Urothelium cell line (cell line): Measurements from ENCODE around the gene ABTB2.

Experiments used
- DNase-seq: peaks from one replicate; pipeline ENCODE4 v3.0.0; 2011; ENCODE audit warnings: low spot score, mixed read lengths
- FAIRE-seq: peaks from 2 replicates; lab custom pipeline; 2011; peaks lifted over from hg19 to GRCh38; lab: Jason Lieb, UNC

The ABTB2 gene

DNA sequence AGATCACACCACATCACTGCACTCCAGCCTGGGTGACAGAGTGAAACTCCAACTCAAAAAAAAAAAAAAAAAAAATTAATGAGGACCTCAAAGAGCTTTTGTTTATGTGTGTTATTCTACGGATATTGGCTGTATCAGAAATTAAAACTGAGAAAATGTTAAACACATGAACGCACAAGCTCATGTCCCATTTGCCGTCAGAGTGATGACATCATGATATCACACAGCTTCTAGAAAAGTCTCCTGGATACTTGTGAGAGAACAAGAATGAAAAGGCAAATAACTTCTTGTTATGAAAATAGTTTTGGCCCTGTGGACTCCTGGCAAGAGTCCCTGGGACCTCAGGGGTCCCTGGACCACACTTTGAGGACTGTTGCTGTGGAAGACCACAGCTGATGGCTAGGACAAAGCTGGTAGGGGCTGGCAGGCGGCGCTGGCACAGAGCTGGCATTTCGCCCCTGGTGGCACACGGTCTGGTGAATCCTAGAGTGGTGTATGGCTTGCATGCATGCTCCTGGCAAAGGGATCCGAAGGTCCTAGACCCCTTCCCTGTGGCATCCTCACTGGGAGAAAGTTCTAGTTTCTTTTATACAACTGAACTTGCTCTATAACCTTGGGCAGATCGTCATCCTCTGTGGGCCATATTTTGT is 178.7 kb downstream of the ABTB2 start:
- DNase-seq (no peak), FAIRE-seq (no peak)

DNA sequence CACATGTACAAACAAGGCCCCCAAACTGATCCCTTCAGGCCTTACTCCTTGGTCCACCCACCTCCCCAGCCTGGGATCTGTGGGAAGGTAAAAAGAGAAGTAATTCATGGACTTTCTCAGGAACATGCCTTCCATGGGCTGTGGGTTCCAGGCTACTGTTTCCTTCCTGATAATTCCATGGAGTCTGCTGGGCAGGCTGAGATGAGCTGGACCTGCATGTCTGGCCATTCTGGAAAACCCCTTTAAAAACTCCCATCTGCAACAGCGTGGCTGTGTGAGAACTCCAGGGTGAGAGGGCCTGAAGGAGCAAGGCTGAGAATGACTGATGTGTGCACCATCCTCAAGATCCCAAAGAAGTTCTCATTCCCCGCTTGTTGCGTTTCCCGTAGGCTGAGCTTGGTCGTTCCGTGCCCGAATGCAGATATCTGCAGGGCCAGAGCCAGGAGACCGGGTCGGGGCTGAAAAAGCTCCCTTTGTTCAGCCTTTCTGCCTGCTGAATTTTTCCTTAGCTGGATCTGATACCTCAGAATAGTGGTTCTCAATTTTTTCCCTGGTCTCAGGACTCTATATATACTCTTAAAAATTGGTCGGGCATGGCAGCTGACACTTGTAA is 179.5 kb downstream of the ABTB2 start:
- FAIRE-seq, result no peak

DNA sequence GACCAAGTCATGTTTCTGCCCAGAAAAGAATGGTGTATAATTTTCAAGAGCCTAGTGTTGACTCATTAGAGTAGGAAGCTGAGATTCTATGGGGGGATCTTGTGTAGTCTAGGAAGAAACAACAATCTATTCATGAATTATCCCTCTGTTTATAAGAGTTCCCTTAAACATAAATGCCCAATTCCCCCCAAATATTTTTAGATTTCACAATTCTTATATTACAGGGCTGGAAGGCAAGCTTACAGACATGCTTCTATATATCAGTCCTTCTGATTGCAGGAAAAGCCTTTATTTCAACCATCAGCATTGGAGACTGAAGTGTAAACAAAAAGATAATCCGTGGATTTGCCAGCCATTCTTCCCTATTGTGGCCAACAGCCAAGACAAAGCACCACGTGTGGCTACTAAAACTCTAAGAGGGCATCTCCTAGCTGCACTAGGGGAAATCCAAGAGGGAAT is 181.0 kb downstream of the ABTB2 start:
- FAIRE-seq, result no peak
- no peak for DNase-seq

More for the DNA sequence above, 179.5 kb downstream of the ABTB2 start:
- no peak for DNase-seq

DNA sequence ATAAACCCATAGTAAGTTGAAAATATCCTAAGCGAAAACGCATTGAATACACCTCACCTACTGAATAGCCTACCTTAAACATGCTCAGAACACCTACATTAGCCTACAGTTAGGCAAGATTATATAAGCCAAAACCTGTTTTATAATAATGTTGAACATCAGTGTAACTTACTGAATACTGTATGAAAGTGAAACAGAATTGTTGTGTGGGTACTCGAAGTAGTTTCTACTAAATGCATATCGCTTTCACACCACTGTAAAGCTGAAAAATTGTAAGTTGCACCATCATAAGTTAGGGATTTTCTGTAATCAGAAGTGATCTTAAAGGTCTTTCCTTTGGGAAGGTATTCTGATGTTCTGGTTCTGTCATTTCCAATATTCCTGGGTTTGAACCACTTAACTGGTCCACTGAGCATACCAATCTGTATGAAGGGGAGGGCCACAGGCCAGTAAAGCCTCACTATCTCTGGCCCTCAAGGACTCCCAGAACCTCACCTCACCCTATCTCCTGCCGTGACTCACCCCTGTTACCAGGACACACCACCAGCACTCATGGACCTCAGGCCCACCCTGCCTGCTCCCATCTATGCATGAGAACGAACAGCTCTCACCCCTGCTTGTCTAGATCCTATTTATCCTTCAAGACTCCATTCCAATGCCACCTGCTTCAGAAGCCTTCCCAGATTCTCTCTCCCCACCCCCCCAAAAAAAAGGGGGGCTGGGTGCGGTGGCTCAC is 182.4 kb downstream of the ABTB2 start:
- FAIRE-seq (no peak), DNase-seq (no peak)

DNA sequence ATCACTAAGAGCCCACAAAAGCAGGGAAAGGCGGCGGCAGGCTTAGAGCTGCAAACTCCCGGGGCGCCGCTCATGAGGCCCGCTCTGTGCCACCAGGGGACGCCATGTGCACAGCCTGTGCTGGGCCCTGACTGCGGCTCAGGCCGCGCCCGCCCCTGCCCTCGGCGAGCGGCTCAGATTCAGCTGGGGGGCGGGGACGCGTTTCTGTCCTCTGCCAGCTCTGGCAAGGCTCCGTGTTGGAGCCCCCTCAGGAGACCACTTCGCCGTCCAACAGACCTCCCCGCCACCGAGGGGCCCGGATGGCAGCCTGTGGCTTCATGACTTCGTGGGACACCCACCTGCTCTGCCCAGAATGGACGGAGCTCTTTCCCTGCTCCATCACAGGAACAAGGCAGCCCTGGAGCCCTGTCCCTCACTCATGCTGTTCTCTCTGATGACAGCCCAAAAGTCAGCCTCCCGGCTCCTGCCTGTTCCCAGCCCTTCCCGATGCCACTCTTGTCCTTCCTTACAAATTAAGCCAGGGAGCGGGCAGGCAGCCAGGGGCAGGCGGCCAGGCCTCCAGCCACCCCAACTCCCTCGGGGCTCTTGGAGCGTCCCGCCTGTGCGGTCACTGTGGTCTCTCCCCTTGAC is 183.3 kb downstream of the ABTB2 start:
- FAIRE-seq, result no peak
- peak; percentile 91 for DNase-seq

DNA sequence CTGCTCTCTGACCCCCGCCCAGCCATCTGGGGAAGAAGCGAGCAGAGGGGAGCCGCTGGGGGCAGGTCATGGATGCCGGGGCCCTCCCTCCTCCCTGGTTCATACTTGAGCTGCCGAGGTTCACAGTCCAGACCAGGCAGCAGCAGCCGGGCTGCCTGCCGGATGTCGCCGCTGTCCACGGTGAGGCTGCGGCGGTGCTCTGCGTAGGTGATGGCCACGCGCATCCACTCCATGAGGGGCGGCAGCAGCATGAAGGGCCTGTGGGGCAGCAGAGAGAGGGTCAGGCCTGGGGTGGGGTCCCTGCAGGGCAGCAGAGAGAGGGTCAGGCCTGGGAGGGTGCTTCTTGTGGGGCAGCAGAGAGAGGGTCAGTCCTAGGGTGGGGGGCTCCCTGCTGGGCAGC is 184.8 kb downstream of the ABTB2 start:
- DNase-seq (no peak), FAIRE-seq (no peak)

DNA sequence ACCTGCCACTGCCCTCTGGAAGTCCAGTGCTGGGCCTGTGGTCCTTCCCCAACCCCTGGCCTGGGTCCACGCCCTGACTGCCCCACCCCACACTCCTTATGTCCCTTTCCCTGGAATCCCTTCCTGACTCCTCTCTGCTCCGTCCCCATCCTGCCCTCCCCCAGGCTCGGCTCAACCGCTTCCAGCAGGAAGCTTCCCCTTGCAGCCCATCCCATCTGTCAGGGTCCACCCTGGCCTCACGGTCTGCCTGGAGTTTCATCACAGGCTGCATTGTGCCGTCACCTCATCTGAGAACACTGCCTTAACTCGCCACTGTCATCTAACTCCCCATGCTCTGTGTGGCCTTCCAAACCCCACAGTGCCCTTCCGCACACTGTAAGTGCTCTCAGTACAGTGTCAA is 188.1 kb downstream of the ABTB2 start:
- no peak for DNase-seq
- FAIRE-seq, result no peak

DNA sequence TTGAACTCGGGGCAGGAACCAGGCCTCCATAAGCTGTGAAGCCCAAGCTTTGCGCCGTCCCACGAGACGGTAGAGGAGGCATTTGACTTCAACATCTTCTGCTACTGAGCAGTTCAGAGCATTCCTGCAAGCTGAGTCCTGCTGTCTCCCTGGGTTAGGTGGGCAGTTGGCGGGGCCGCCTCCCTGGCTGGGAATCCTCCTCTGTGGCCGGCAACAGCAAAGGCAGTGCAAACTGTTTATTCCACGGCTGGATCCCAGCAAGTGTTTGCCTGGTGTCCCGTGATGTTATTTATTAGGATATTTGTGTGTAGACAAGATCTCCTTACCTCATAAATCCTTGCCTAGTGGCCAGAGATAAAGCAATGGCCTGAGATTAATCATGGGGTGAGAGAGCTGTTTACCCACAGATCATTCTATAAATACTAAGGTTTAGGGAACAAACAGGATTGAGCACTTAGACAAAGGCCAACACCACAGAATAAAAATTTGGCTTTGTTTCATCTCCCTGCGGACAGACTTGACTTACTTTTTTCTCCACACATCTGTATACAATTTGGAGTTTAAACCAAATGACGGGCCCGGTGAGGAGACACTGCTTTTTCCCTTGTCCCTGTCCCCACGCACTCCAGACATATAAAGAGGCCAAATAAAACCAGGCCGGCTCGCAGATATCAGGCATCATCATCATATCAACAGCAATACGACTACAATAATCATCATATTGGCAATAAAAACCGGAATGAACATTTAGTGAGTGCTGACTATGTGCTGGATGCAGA is 189.0 kb downstream of the ABTB2 start:
- FAIRE-seq (no peak), DNase-seq (no peak)

DNA sequence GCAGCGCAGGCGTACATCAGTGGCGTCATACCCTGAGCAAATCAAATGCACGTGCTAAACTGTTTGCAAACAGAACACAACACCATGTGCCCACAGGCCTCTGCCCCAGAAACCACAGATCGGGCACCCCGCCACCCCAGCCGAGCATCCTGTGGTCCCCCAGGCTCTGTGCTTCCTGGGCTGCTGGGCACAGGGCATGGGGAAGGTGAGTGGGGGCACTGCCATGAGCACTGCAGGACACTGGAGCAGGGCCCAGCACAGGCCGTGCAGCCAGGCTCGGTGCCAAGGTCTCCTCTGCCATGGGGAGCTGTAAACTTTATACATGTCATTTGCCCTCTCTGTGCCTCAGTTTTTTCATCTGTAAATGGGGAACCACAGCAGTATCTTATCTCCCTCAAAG is 189.8 kb downstream of the ABTB2 start:
- FAIRE-seq (no peak), DNase-seq (no peak)

DNA sequence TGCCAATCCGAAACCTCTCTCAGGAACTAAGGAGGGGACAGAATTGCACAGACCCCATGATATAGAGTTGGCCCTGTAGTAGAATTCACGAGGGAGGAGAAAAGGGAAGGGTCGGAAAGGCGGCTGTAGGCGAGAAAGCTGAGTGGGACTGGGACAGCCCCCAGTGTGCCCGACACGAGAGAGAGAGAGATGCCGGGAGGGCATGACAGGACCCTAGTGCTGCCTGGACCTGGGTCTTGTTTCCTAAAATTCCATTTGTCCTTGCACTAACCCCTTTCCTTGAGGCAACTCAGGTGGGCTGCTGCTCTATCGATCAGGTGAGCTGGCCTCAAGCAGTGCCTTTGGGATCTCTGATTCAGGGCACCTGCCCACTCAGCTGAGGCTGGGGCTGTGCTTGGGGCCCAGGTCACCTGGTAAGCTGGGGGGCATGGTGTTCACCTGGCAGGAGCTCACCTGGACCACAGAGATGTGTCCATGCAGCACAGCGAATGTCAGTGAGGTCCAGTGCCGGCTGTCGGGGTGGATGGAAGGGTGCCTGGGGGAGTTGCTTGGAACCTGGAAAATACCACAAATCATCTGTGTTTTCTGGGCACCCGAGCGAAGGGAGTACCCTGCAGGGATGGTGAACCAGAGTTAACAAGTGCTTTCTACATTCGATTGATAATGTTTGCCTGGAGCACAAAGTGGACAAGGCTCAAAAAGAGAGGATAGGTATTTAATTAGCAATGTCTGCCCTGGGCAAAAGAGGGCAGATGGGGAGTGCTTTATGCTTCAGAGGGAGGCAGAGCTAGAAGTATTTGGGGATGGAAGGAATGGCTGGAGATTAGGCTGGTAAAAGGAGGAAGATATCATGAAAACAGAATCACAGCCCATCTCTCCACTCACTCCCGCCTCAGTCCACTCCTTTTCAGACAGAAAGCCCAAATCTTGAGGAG is 190.7 kb downstream of the ABTB2 start:
- no peak for DNase-seq
- FAIRE-seq, result no peak

DNA sequence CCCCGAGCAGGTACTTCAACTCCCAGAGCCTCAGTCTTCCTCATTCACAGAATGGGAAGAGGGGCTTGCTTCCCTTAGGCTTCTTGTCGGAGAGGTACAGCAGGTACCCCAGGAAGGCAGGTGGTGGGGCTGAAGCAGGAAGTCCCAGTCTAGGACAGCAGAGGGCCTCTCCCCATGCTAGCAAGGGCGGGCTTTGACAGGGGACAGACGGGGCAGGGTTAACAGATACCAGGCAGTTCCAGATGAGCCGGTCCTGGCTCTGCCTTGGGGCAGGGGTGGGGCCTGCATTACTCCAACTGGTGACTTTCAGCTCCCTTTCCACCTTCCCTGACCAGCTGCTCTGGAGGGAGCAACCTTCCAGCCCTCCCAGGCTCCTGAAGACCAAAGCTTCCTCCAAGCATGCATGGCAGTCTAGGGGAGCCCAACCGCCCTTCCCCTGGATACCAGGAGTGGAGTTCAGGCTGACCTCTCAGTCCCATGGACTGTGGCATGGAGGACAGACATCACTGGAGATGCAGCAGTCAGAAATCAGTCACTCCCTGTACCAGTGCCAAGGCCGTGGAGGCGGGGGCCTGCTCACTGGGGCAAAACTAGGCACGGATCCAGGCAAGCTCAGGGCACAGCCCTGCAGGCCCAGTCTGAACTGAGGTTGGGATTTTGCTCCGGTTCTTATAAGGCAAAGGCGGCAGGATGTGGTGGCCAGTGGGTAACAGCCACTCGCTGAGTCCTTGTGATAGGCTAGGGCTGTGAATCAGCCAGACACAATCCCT is 191.8 kb downstream of the ABTB2 start:
- DNase-seq (no peak), FAIRE-seq (no peak)

DNA sequence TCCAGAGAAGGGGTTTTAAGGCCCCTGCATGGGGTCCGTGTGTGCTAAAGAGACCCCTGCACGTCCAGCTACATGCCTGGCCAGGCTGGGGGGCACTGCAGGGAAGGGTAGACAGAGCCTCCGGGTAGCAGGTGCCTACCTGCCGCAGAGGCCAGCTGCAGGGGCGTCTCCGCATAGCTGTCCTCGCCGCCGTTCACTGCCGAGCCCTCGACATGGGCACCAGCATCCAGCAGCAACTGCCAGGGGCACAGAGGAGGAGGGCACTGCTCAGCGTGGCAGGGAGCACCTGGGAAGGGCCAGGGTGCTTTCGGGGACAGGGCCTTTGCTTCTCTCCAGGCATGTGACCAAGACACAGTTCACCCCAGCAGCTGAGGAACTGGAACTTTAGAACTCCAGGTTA is 192.7 kb downstream of the ABTB2 start:
- no peak for DNase-seq
- no peak for FAIRE-seq

DNA sequence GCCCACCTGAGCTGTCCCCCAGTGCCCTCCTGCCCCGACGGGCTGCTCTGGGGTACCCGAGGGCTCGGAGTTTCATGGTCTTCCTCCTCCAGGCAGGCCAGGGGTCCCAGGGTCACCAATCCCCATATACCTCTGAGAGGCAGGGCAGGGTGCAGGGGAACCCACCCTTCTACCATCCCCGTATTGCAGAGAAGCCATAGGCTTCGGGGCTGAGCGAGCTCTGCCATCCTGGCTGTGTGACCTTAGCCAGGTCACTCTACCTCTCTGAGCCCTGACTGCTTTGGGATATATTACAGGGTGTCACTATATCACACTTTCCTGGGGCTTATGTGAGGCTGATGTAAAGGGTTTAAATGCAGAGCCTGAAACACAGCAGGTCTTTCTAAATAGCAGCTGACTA is 195.0 kb downstream of the ABTB2 start:
- DNase-seq (no peak), FAIRE-seq (no peak)

DNA sequence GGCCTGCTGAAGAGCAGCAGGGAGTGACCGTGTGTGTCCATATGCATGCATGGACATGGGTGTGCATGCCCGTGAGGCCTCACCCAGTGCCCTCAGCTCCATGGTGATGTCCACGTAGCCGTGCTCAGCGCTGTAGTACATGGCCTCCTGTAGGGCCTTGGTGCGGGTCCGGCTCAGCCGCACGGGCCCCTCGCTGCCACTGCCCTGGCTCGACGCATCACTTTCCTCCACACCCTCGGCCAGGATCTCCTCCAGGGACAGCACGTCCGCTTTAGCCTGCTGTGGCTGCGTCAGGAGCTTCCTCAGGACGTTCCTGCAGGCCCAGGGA is 195.4 kb downstream of the ABTB2 start:
- no peak for FAIRE-seq
- no peak for DNase-seq

DNA sequence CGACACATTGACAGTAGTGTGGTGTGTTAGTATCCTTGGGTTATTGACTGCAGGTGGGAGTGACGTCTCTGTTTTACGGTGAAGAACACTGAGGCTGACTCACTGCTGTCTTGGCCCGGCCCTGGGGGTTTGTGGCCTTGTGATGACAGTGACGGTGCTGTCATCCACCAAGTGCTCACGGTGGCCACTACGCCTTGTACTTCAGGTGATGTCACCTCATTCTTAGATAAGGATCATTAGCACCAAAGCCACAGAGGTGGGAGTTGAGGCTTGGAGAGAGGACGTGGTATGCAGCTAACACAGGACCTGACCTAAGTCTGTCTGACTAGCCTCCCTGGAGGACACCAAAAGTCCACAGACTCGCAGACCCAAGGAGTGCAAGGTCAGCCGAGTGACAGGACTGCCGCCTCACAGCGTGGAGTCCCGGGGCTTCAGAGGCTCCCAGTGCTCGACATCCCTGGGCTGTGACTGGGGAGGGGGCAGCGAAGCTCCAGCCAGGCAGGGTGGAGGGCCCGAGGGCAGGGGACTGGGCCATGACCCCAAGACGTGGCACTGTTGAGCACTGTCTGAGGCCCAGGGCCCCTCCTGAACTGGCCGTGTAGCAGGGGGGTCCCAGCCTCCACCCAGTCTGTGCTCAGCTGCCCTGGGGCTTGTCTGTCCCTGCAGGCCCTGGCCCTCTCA is 195.9 kb downstream of the ABTB2 start:
- FAIRE-seq (no peak), DNase-seq (peak; percentile 33)

DNA sequence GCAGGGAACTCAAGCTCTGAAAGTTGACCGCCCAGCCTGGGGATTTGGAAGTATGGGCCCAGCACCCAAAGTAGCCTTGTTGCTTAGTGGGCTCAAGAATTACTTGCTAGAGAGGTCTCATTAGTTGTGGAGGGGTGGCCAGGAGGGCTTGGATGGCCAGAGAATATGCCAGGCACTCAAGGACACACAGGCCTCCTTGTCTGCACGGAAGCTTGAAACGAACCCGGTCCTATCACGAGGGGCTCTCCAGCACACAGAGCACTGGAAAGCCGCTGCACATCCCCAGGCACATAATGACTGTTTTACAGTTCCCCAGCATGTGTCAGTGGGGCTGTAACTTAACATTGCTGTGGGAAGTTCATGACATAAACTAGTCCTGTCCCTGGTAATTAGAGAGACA is 196.4 kb downstream of the ABTB2 start:
- FAIRE-seq (no peak), DNase-seq (no peak)

DNA sequence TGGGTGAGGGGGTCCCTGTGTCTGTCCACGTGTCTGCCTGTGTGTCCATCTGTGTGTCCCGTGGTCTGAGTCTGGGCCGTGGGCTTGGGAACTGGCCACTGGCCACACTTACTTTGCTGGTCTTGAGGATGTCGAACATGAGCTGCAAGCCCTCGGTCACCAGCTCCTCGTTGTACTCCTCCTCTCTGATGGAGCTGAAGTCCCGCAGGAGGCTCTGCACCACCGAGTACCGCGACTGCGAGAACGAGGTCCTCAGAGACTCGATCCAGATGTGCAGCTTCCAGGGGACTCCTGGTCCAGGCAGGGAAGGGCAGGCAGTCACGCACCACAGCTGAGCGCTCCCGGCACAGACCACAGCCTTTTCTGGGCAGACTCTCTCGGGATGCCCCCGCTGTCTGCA is 197.0 kb downstream of the ABTB2 start:
- DNase-seq (no peak), FAIRE-seq (no peak)

DNA sequence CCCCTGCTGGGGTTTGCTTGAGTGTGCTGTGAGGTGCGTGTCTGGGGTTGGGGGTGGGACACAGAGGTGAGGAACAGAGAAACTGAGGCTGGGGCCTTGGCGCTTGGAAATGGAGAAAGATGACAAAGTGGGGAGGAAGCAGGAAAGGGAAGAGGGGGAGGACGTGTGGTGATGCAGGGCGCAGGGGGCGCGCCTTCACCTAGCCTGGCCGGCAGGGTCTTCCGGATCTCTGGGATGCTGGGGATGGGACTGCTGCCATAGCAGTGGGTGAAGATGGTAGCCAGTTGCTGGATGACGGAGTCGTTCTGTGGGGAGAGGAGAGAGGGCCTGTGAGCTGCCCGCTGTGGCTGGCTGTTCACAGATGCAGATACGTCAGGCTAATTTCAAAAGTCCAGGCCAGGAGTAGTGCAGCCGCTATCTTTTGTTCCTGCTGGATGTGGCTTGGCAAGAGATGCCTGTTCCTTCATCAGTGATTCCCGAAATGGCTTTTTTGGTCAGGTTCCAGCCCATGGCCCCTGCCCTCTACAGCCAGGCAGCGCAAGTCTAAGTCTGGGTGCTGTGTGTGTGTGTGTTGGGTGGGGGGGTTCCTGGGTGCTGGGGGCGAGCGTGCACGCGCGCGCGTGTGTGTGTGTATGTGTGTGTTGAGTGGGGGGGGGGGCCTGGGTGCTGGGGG is 197.6 kb downstream of the ABTB2 start:
- FAIRE-seq (no peak), DNase-seq (no peak)
